GM21786 (cell line): ENCODE results near the gene PEX3.

Source experiments
- ATAC-seq: cut with Tn5 transposase; IDR thresholded peaks from one replicate; pipeline ENCODE4 v1.9.1; 2021; ENCODE audit not compliant: unreplicated experiment

The PEX3 gene

DNA sequence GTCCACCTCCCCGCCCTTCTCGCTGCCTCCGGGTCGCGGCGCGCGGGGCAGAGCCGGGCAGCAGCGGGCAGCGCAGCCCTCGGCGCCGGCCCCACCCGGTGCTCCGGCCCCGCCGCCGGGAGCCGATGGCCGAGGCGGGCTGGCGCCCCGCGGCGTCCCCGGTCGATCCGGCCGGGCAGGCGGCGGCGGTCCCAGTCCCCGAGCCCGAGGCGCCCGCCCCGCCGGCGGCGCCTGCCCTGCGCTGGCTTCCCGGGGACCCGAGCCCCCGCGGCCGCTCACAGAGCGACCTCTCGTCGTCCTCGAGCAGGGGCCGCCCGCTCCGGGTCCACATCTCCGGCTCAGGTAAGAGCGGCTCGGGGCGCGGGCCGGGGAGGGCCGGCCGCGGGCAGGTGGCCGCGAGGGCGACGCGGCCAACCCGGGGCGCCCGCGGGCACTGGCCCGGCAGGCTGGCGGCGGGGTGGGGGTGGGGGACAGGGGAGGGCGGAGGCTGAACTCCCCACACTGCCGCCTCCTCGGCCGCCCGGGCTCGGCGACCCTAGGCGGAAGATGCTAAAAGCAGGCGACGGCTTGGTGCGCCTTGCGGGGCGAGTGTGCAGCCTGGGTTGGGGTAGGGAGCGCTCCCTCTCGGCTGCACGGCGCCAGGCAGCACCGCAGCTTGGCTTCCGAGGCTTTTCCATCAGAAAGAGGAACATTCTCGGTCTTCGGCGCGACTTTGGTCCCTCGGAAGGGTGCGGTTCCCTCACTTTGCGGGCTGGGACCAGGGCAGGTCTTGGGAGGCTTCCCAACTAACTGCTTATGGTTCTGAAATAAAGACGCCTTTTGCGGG lies 86.5 kb downstream of the PEX3 start:
- peak; percentile 51 for ATAC-seq

DNA sequence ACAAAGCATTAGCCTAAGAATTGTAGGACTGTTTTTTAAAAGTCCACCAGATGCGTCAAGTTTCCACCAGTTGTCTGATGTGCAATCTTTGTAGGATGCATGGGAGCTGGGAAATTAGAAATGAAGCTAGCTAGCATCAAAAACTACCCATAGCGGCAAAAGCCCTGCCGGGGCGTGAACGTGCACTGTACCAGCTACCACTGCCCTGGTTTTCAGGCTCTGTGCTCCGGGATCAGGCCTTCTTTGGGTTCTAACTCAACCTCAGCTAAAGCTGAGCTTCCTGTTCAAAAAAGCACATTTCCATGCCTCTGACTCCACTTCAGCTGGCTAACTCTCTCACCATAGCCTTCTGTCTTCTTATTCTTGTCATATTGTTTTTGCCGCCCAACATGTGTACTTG lies 87.8 kb downstream of the PEX3 start:
- ATAC-seq = no peak

DNA sequence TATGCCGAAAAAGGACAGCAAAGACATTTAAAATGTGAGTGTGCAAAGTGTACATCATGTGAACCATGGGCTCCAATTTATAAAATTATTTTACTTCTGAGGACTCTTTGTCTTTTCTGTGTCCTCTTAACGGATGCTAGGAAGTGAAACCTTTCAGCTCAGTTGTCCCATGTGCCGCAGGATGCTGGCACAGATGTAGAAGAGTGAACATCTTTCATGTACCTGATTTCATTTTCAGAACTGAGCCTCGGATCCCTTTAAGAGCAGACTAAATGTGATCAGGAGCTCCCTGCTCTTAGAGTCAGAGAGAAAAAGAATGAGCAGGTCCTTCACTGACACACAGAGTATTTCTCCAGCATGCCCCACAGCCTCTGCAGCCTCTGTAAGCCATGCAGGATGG lies 88.5 kb downstream of the PEX3 start:
- no peak for ATAC-seq

DNA sequence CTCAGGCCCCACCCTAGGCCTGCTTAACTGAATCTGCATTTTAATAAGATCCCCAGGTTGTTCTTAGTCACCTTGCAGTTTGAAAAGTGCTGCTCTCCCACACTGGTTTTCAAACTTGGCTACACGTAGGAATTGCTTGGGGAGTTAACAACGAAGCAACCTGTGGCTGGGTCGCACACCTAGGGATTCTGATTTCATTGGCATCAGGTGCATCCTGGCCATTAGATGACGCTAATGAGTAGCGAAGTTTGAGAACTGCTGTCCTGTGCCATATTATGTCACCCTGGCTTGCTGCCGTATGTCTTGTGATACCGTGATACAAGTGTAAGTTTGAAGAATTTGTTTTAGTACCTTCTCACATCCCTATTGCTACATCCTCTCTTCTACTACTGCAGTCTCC lies 89.1 kb downstream of the PEX3 start:
- no peak for ATAC-seq

DNA sequence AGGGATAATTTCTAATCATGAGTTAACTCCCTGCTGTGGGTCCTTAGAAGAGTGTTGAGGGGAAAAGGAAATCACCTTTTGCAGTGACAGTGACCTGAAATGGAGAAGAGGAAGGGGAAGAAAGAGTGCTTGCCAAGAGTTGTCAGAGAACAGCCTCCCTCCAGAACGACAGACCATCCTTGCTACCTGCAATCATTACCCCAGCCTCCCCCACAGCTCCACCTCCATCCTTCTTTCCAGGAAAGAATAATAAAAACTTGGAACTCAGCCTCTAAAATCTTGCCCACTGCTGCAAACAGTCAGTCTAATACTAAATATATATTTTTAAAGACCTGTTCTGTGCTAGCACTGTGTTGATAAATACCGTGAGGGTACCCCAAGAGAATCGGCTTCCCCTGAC lies 89.6 kb downstream of the PEX3 start:
- ATAC-seq = no peak
